Measurements from ENCODE around the gene CD84. TPM values are rescaled to one million over a fixed set of nuclear protein-coding genes. Genes with fewer than 3 reads are reported as not detected.

CD84 gene
- total RNA-seq, 1 experiment from 2014 or later = not detected

GRCh38 chr1:160570840-160571239 is 8.5 kb downstream of the CD84 start:
- CTCF ChIA-PET = no interaction called here
- intact Hi-C loops (cut with micrococcal nuclease; ENCODE audit: unreplicated experiment) = no loop called here
- no peaks in the 10 kb centered on the region for H3K36me3 Mint-ChIP-seq (ENCODE audit: insufficient read depth, unreplicated experiment)
- H3K4me1 Mint-ChIP-seq (ENCODE audit: low read depth, unreplicated experiment) = no peaks in the 10 kb centered on the region
- peaks cover 68% of the 10 kb centered on the region for H3K27me3 Mint-ChIP-seq (ENCODE audit: unreplicated experiment)
- TF ChIP-seq CTCF (IDR thresholded peaks at IDR 0.05; ENCODE audit: unreplicated experiment) = no peak
- H3K9me3 Mint-ChIP-seq (ENCODE audit: low read depth, unreplicated experiment) = no peaks in the 10 kb centered on the region
- DNase-seq = no peak
- H3K27ac Mint-ChIP-seq (ENCODE audit: unreplicated experiment) = no peak overlapping the region
- no peak overlapping the region for H3K4me3 Mint-ChIP-seq (ENCODE audit: low read depth, unreplicated experiment)
- BruUV-seq (replicated peaks) = no TSS peak

- no peak for TF ChIP-seq CTCF (IDR thresholded peaks at IDR 0.05; ENCODE audit: unreplicated experiment)
- peaks cover 66% of the 10 kb centered on the region for H3K27me3 Mint-ChIP-seq (ENCODE audit: unreplicated experiment)
- no peaks in the 10 kb centered on the region for H3K9me3 Mint-ChIP-seq (ENCODE audit: low read depth, unreplicated experiment)
- DNase-seq = no peak
- no peak overlapping the region for H3K4me3 Mint-ChIP-seq (ENCODE audit: low read depth, unreplicated experiment)
- no peaks in the 10 kb centered on the region for H3K4me1 Mint-ChIP-seq (ENCODE audit: low read depth, unreplicated experiment)
- no peak overlapping the region for H3K27ac Mint-ChIP-seq (ENCODE audit: unreplicated experiment)
- CTCF ChIA-PET = interaction anchor here (0.6 kb wide), 1 partner anchor 226 kb away, joined by 4 read pairs; no protein-coding TSS in a partner anchor
- BruUV-seq (replicated peaks) = no TSS peak
- intact Hi-C loops (cut with micrococcal nuclease; ENCODE audit: unreplicated experiment) = no loop called here
- no peaks in the 10 kb centered on the region for H3K36me3 Mint-ChIP-seq (ENCODE audit: insufficient read depth, unreplicated experiment)
These were observed 9.5 kb downstream of the CD84 start for GRCh38 chr1:160569806-160570205.

GRCh38 chr1:160567858-160568682 is 11.2 kb downstream of the CD84 start:
- no peaks in the 10 kb centered on the region for H3K36me3 Mint-ChIP-seq (ENCODE audit: insufficient read depth, unreplicated experiment)
- H3K4me3 Mint-ChIP-seq (ENCODE audit: low read depth, unreplicated experiment) = no peak overlapping the region
- no peaks in the 10 kb centered on the region for H3K4me1 Mint-ChIP-seq (ENCODE audit: low read depth, unreplicated experiment)
- H3K27ac Mint-ChIP-seq (ENCODE audit: unreplicated experiment) = no peak overlapping the region
- no peaks in the 10 kb centered on the region for H3K9me3 Mint-ChIP-seq (ENCODE audit: low read depth, unreplicated experiment)
- no peak for TF ChIP-seq CTCF (IDR thresholded peaks at IDR 0.05; ENCODE audit: unreplicated experiment)
- H3K27me3 Mint-ChIP-seq (ENCODE audit: unreplicated experiment) = peaks cover 53% of the 10 kb centered on the region
- intact Hi-C loops (cut with micrococcal nuclease; ENCODE audit: unreplicated experiment) = no loop called here
- CTCF ChIA-PET = no interaction called here
- no peak for DNase-seq
- no TSS peak for BruUV-seq (replicated peaks)

GRCh38 chr1:160567341-160567740 is 12.0 kb downstream of the CD84 start:
- no peak overlapping the region for H3K4me3 Mint-ChIP-seq (ENCODE audit: low read depth, unreplicated experiment)

More at GRCh38 chr1:160567341-160567740, 12.0 kb downstream of the CD84 start:
- no peaks in the 10 kb centered on the region for H3K36me3 Mint-ChIP-seq (ENCODE audit: insufficient read depth, unreplicated experiment)
- DNase-seq = no peak
- no TSS peak for BruUV-seq (replicated peaks)
- peaks cover 45% of the 10 kb centered on the region for H3K27me3 Mint-ChIP-seq (ENCODE audit: unreplicated experiment)
- H3K4me1 Mint-ChIP-seq (ENCODE audit: low read depth, unreplicated experiment) = no peaks in the 10 kb centered on the region
- CTCF ChIA-PET = no interaction called here
- no peak for TF ChIP-seq CTCF (IDR thresholded peaks at IDR 0.05; ENCODE audit: unreplicated experiment)
- no peak overlapping the region for H3K27ac Mint-ChIP-seq (ENCODE audit: unreplicated experiment)
- H3K9me3 Mint-ChIP-seq (ENCODE audit: low read depth, unreplicated experiment) = no peaks in the 10 kb centered on the region
- intact Hi-C loops (cut with micrococcal nuclease; ENCODE audit: unreplicated experiment) = no loop called here
